Activated naive CD4-positive, alpha-beta T cell treated with Interleukin-2 at 50 U/mL for 16 hours (primary cell): ENCODE measurements around the gene SLC49A3.
"Not testable (repeated sequence)": the region's sequence is repeated elsewhere in the genome, so short reads cannot be mapped to it uniquely, and the experiment has no call there.

ENCODE experiments used
- DNase-seq: peaks from one replicate; pipeline ENCODE4 v3.0.0-alpha.2; 2020

Gene SLC49A3

GRCh38 chr4:688854-689681 lies at the start of gene SLC49A3:
Gene SLC49A3 (minus strand): TSS chr4:689151. CDS start chr4:689127, 24 bp downstream.
- no peak for DNase-seq

GRCh38 chr4:736561-736960 lies 47.6 kb upstream of the SLC49A3 start:
- not testable (repeated sequence) for DNase-seq

GRCh38 chr4:735583-735982 lies 46.6 kb upstream of the SLC49A3 start:
- DNase-seq = no peak

GRCh38 chr4:734951-735350 lies 46.0 kb upstream of the SLC49A3 start:
- no peak for DNase-seq

- DNase-seq = no peak
Observed at GRCh38 chr4:734075-734474, 45.1 kb upstream of the SLC49A3 start.

GRCh38 chr4:733631-733980 lies 44.7 kb upstream of the SLC49A3 start:
- no peak for DNase-seq

GRCh38 chr4:732911-733630 lies 44.1 kb upstream of the SLC49A3 start:
- no peak for DNase-seq

GRCh38 chr4:732486-732885 lies 43.5 kb upstream of the SLC49A3 start:
- DNase-seq = no peak

- not testable (repeated sequence) for DNase-seq
Observed at GRCh38 chr4:731954-732353, 43.0 kb upstream of the SLC49A3 start.

GRCh38 chr4:730946-731904 lies 42.3 kb upstream of the SLC49A3 start:
- not testable (repeated sequence) for DNase-seq

GRCh38 chr4:730511-730910 lies 41.6 kb upstream of the SLC49A3 start:
- DNase-seq = no peak

- DNase-seq = no peak
Observed at GRCh38 chr4:729336-730315, 40.7 kb upstream of the SLC49A3 start.

GRCh38 chr4:727576-727975 lies 38.6 kb upstream of the SLC49A3 start:
- no peak for DNase-seq

- no peak for DNase-seq
Observed at GRCh38 chr4:726838-727237, 37.9 kb upstream of the SLC49A3 start.

GRCh38 chr4:726235-726787 lies 37.4 kb upstream of the SLC49A3 start:
- DNase-seq = no peak

- no peak for DNase-seq
Observed at GRCh38 chr4:725391-726234, 36.7 kb upstream of the SLC49A3 start.

GRCh38 chr4:723751-724530 lies 35.0 kb upstream of the SLC49A3 start:
- no peak for DNase-seq

- no peak for DNase-seq
Observed at GRCh38 chr4:722851-723360, 34.0 kb upstream of the SLC49A3 start.

- DNase-seq = no peak
Observed at GRCh38 chr4:722169-722725, 33.3 kb upstream of the SLC49A3 start.
